K562 (cell line): ENCODE data around the gene MIX23. TPM values are rescaled to one million over a fixed set of nuclear protein-coding genes. Genes with fewer than 3 reads are reported as not detected.

ENCODE experiments used
- ATAC-seq: fragments of 200-7000 bp; cut with Tn5 transposase; 3 replicates; pipeline ENCODE4 v1.9.1; 2020; ENCODE audit warnings: moderate library complexity
- BruUV-seq: library from RNA; stranded (reverse); fragments of 400-500 nt; replicated peaks from 2 replicates; lab custom pipeline; 2021; lab: Mats Ljungman, UMichigan
- CTCF ChIA-PET: fragments of 300-600 bp; formaldehyde crosslinking; extraction: SDS; loops from one replicate; lab custom pipeline; 2021; ENCODE audit warnings: low intra/inter-chr PET ratio; lab: Yijun Ruan, JAX
- POLR2A ChIA-PET: fragments of 300-600, 350-650 bp; sonication (Branson Sonifier 250); formaldehyde crosslinking; extraction: SDS; loops from one replicate; lab custom pipeline; 2021; ENCODE audit warnings: antibody characterized with exemption, inconsistent platforms; lab: Yijun Ruan, JAX
- DNase-seq, 4 experiments: peaks; one replicate each; pipeline versions ENCODE4 v3.0.0 to v3.0.0-alpha.2; 2011 to 2018; ENCODE audit warnings: low spot score in 3 of 4, mixed read lengths in 3 of 4; ENCODE audit errors: extremely low read depth in 1 of 4
- FAIRE-seq: peaks from 2 replicates; lab custom pipeline; 2011; peaks lifted over from hg19 to GRCh38; lab: Jason Lieb, UNC
- H2AFZ ChIP-seq: 2 replicates; pipeline ENCODE4 v1.6.0; 2011; ENCODE audit warnings: low read depth, low read length, control low read depth, inconsistent platforms
- H3K27ac ChIP-seq: fragments of 200-600 bp; 3 replicates; pipeline ENCODE4 v1.8.0; 2011; ENCODE audit warnings: low read depth, mild to moderate bottlenecking, control low read depth, inconsistent platforms, low read length, moderate library complexity, mixed read lengths; ENCODE audit errors: extremely low read depth
- H3K27me3 ChIP-seq, 2 experiments: fragments of 300-600 bp in 1 of 2; 2 replicates in 1 of 2; 3 replicates in 1 of 2; pipeline versions ENCODE4 v1.6.0 to v1.8.0; 2011; ENCODE audit warnings: inconsistent platforms in 2 of 2, low read length in 2 of 2, mild to moderate bottlenecking in 1 of 2, mixed read lengths in 1 of 2, moderate library complexity in 1 of 2; ENCODE audit not compliant: control insufficient read depth in 2 of 2, insufficient read depth in 2 of 2
- H3K36me3 ChIP-seq: fragments of 300-600 bp; 3 replicates; pipeline ENCODE4 v1.8.0; 2011; ENCODE audit warnings: mild to moderate bottlenecking, low read length, inconsistent platforms; ENCODE audit not compliant: control insufficient read depth, insufficient read depth
- H3K4me1 ChIP-seq, 2 experiments: fragments of 200-600 bp in 1 of 2; replicated peaks in 1 of 2; 2 replicates in 1 of 2; 3 replicates in 1 of 2; pipeline versions ENCODE4 v1.5.1 to v1.8.0; 2011; ENCODE audit warnings: inconsistent platforms in 2 of 2, low read length in 2 of 2, mild to moderate bottlenecking in 1 of 2, mixed read lengths in 1 of 2, moderate library complexity in 1 of 2; ENCODE audit not compliant: control insufficient read depth in 2 of 2, insufficient read depth in 2 of 2
- H3K4me2 ChIP-seq: 2 replicates; pipeline ENCODE4 v1.6.1; 2011; ENCODE audit warnings: low read length, control low read depth, inconsistent platforms, mixed read lengths; ENCODE audit not compliant: insufficient read depth
- H3K4me3 ChIP-seq: fragments of 200-600 bp; sonication (generic), shearing (Covaris generic); 2 replicates; pipeline ENCODE4 v1.5.1; 2016; ENCODE audit warnings: control low read depth, inconsistent platforms
- H3K79me2 ChIP-seq: fragments of 200-600 bp; 3 replicates; pipeline ENCODE4 v1.8.0; 2011; ENCODE audit warnings: low read length, inconsistent platforms; ENCODE audit not compliant: control insufficient read depth, insufficient read depth
- H3K9ac ChIP-seq, 2 experiments: 2 replicates each; pipeline versions ENCODE4 v1.6.0 to v1.6.1; 2011; ENCODE audit warnings: low read depth in 2 of 2, low read length in 2 of 2, control low read depth in 1 of 2, inconsistent platforms in 1 of 2, mild to moderate bottlenecking in 1 of 2, mixed read lengths in 1 of 2; ENCODE audit not compliant: insufficient read depth in 1 of 2
- H3K9me1 ChIP-seq: one replicate; pipeline ENCODE4 v1.6.0; 2011; ENCODE audit warnings: inconsistent platforms, mild to moderate bottlenecking, low read length, moderate library complexity; ENCODE audit not compliant: control insufficient read depth, insufficient read depth
- H3K9me3 ChIP-seq: replicated peaks from 2 replicates; pipeline ENCODE4 v1.5.1; 2011; ENCODE audit warnings: low read depth, low read length, inconsistent platforms; ENCODE audit not compliant: control insufficient read depth, insufficient read depth
- H4K20me1 ChIP-seq: replicated peaks from 2 replicates; pipeline ENCODE4 v1.6.1; 2011; ENCODE audit warnings: low read length, inconsistent platforms, mixed read lengths; ENCODE audit not compliant: control insufficient read depth, insufficient read depth
- AFF1 ChIP-seq, 2 experiments: fragments of 450-650 bp; IDR thresholded peaks; 2 replicates each; pipeline ENCODE4 v1.6.1; 2018; ENCODE audit warnings: mild to moderate bottlenecking in 2 of 2, low read depth in 1 of 2; ENCODE audit not compliant: partially characterized antibody in 2 of 2
- CEBPG ChIP-seq, 3 experiments: fragments of 200-800 bp in 1 of 3; sonication (Bioruptor generic) in 1 of 3; sonication (generic) in 1 of 3; formaldehyde crosslinking in 1 of 3; IDR thresholded peaks in 2 of 3; conservative IDR thresholded peaks in 1 of 3; 2 replicates each; pipeline versions ENCODE4 v1.6.1 to v1.8.0; 2016 to 2022; ENCODE audit warnings: missing compliant biosample characterization in 2 of 3, missing genetic modification characterization in 2 of 3, mild to moderate bottlenecking in 1 of 3, missing genetic modification reagents in 1 of 3
- HEY1 ChIP-seq: fragments of 250-450 bp; sonication (Bioruptor Pico); IDR thresholded peaks from 2 replicates; pipeline ENCODE4 v1.5.0; 2020; ENCODE audit warnings: mild to moderate bottlenecking, moderate library complexity, borderline replicate concordance
- PRDM10 ChIP-seq: fragments of 450-650 bp; IDR thresholded peaks from 2 replicates; pipeline ENCODE4 v1.6.1; 2018; ENCODE audit not compliant: partially characterized antibody
- PTTG1 ChIP-seq: fragments of 450-650 bp; IDR thresholded peaks from 2 replicates; pipeline ENCODE4 v1.6.1; 2016; ENCODE audit warnings: low read depth, mild to moderate bottlenecking, missing genetic modification characterization, missing compliant biosample characterization
- TCF7L2 ChIP-seq: fragments of 150-350 bp; IDR thresholded peaks from 2 replicates; pipeline ENCODE4 v1.6.1; 2016; ENCODE audit warnings: low read depth, mild to moderate bottlenecking, low read length, moderate library complexity
- ZNF699 ChIP-seq: fragments of 250-450 bp; sonication (Bioruptor Pico); IDR thresholded peaks from 2 replicates; pipeline ENCODE4 v1.8.0; 2021; ENCODE audit warnings: mild to moderate bottlenecking, moderate library complexity; ENCODE audit not compliant: insufficient replicate concordance
- ZNF766 ChIP-seq: fragments of 200-800 bp; sonication (Bioruptor generic); conservative IDR thresholded peaks from 2 replicates; pipeline ENCODE4 v1.6.1; 2016; ENCODE audit warnings: missing genetic modification characterization, missing compliant biosample characterization
- WGBS: fragments of 100-300 bp; shearing (Covaris generic); methylation state at CpG from one replicate; pipeline ENCODE4 v1.1.6; 2016; ENCODE audit warnings: low coverage, mixed read lengths; ENCODE audit not compliant: insufficient coverage; ENCODE audit errors: missing lambda C conversion rate; 5-methylcytosine and 5-hydroxymethylcytosine counted together
- in situ Hi-C: fragments of 300-500 bp; cut with MboI; formaldehyde crosslinking; loops from 4 replicates; pipeline ENCODE4 v1.15.0; 2018; ENCODE audit warnings: inconsistent platforms, mixed read lengths
- intact Hi-C: fragments of 100-400 bp; cut with micrococcal nuclease; formaldehyde crosslinking; loops from 2 replicates; pipeline ENCODE4 v1.14.2; 2022
- polyA plus RNA-seq, 8 experiments: library from polyadenylated mRNA; depleted of rRNA in 4 of 8; stranded (reverse) in 5 of 8; unstranded in 3 of 8; fragments of >200 nt; fragmentation: Nextera tagmentation in 2 of 8; fragmentation: Illumina TruSeq in 1 of 8; extraction: Ambion mirVana in 2 of 8; extraction: Trizol in 1 of 8; gene quantifications; 2 replicates each; pipeline versions ENCODE4 v1.2.1 to v1.2.3, GENCODE V29; 2011 to 2014; ENCODE audit warnings: inconsistent platforms in 1 of 8, missing spikeins in 1 of 8
- total RNA-seq, 7 experiments: library from RNA; depleted of rRNA in 6 of 7; stranded (reverse); fragments of >200 nt in 6 of 7; fragmentation: Illumina TruSeq in 2 of 7; extraction: Trizol in 2 of 7; gene quantifications; 2 replicates each; pipeline versions ENCODE4 v1.2.1 to v1.2.3, GENCODE V29; 2011 to 2021; ENCODE audit warnings: low replicate concordance in 1 of 7
- TF ChIP-seq, protein P1 (sequence below): sonication (generic); formaldehyde crosslinking; IDR thresholded peaks from 2 replicates; pipeline ENCODE4 v1.5.0; 2020; ENCODE audit warnings: missing genetic modification reagents

Gene MIX23
- total and polyA plus RNA-seq, 9 of the 15 experiments (the other 6 are each of a cell fraction or from before 2014, with no cell fraction given): 45.5 to 185 (median 106) TPM

DNA sequence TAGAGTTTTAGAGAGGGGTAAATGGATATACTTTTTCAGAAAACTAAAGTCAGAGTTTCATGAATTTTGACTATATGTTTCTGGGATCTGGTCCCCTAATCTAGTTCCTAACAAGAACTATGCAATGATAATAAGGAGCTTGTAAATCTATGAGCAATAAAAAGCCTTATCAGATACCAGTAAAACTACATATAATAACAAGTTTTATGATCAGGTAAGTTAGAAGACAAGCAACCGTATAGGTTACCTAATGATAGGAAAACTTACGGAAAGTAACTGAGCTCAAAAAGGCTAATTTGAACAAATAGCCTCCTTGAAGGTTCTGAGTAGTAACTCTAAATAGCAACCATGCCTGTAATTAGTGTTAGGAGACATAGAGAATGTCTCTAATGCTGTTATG is 21.0 kb downstream of the MIX23 start (continued):
- TF ChIP-seq PTTG1 (tag) (no peak), ZNF766 (no peak), AFF1 (IDR thresholded peaks at IDR 0.05; ENCODE audit: low read depth in 1 of 2, partially characterized antibody in 2 of 2) (no peak)
- TF ChIP-seq, protein P1, sequence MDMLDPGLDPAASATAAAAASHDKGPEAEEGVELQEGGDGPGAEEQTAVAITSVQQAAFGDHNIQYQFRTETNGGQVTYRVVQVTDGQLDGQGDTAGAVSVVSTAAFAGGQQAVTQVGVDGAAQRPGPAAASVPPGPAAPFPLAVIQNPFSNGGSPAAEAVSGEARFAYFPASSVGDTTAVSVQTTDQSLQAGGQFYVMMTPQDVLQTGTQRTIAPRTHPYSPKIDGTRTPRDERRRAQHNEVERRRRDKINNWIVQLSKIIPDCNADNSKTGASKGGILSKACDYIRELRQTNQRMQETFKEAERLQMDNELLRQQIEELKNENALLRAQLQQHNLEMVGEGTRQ (CRISPR knock-in tag): no peak

- H3K4me3 ChIP-seq: no peak overlapping the region
- FAIRE-seq: no peak
- H4K20me1 ChIP-seq: no peaks in the 10 kb centered on the region
- no peaks in the 10 kb centered on the region for H3K9me1 ChIP-seq
- in situ Hi-C loops (loop anchor here (5.0 kb wide), 1 partner anchor 811 kb away; the partner anchor contains the start of gene POLQ), intact Hi-C loops (loop anchor here (5.0 kb wide), 2 partner anchors 51 to 91 kb away; no protein-coding TSS in a partner anchor)
- ATAC-seq: peak; percentile 65
- TF ChIP-seq PRDM10 (peak; percentile 36), ZNF699 (CRISPR knock-in tag) (no peak), HEY1 (no peak), CEBPG (CRISPR knock-in tag; IDR thresholded peaks at IDR 0.05) (no peak), CEBPG (tag; conservative IDR thresholded peaks at IDR 0.05 in 1 of 2, IDR thresholded peaks at IDR 0.05 in 1 of 2) (peak in 1 of 2 experiments; percentile 50; a peak in 1 of 4 replicates), TCF7L2 (no peak)
- ChIA-PET CTCF (no interaction called here), POLR2A (interaction anchor here (0.5 to 1.0 kb wide), 2 partner anchors 14 to 598 kb away, joined by 3 to 4 read pairs; no protein-coding TSS in a partner anchor)
- no peak overlapping the region for H3K9ac ChIP-seq
- WGBS: 83% methylated on average over 2 of the region's 2 CpGs
- no peak for DNase-seq
- H3K9me3 ChIP-seq: no peaks in the 10 kb centered on the region
- no peak overlapping the region for H3K4me2 ChIP-seq
- no peak overlapping the region for H2AFZ ChIP-seq
- peaks cover 0 to 8% of the 10 kb centered on the region in 2 experiments; a peak in 3 of 5 replicates for H3K4me1 ChIP-seq
- no peaks in the 10 kb centered on the region for H3K27me3 ChIP-seq
- no peak overlapping the region for H3K27ac ChIP-seq
- no TSS peak for BruUV-seq
- no peaks in the 10 kb centered on the region for H3K79me2 ChIP-seq
- peaks cover 36% of the 10 kb centered on the region for H3K36me3 ChIP-seq
Measured at GRCh38 chr3:122358703-122359032, 24.4 kb downstream of the MIX23 start.
